ENCODE measurements around the gene FAXC.

FAXC gene

DNA sequence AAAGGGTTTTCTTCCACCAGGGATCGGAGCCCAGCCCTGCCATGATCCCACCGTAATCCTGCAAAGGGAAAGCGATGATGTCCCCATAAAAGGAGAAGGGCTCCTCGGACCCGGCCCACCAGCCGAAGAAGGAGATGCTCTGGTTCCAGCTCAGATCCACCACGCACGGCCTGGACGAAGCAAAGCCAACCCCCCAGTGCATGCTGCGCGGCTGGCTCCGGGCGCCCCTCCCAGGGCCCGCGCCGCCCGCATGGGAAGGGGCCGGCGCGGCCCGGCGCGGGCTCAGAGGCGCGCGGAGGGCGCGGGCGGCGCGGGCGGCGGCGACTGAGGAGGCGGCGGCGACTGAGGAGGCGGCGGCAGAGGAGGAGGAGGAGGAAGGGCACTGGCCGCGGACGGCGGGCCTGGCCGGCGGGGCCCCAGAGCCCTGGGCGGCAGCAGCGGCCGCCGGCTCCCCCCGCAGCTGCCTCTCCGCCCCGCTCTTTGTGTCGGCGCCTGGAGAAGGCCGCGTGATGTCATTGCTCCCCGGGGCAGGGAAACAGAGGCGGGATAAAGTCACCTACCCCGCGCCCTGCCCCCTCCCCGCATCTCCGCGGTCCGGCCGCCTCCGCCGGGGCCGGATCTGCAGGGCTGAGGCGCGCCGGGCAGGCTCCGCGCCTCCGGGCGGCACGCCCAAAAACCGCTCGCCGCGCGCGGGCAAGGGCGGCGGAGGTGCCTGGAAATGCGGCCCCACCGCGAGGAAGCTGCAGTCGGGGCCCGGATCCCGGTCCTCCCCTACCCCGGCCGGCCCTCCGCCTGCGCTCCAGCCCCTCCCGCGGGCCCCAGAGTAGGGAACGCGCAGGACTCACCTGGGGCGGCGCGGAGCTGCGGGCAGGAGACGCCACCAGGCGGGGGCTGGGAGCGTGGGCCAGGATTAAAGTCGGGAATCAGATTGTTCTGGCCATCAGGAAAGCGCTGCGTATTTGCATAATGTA, at the start of gene FAXC:
Gene FAXC, minus strand, starts transcription at position 504 of the 971 bp plus-strand sequence. Its CDS starts 302 bp downstream, at position 202.
- no peak for DNase-seq

DNA sequence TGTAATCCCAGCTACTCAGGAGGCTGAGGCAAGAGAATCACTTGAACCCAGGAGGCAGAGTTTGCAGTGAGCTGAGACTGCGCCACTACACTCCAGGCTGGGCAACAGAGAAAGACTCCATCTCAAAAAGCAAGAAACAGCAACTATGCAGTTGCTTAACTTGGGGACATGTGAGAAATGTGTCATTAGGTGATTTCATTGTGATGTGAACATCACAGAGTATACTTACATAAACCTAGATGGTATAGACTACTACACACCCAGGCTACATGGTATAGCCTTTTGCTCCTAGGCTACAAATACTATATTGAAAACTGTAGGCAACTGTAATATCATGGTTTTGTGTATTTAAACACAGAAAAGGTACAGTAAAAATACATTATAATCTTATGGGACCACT, 47.8 kb upstream of the FAXC start:
- no peak for DNase-seq

DNA sequence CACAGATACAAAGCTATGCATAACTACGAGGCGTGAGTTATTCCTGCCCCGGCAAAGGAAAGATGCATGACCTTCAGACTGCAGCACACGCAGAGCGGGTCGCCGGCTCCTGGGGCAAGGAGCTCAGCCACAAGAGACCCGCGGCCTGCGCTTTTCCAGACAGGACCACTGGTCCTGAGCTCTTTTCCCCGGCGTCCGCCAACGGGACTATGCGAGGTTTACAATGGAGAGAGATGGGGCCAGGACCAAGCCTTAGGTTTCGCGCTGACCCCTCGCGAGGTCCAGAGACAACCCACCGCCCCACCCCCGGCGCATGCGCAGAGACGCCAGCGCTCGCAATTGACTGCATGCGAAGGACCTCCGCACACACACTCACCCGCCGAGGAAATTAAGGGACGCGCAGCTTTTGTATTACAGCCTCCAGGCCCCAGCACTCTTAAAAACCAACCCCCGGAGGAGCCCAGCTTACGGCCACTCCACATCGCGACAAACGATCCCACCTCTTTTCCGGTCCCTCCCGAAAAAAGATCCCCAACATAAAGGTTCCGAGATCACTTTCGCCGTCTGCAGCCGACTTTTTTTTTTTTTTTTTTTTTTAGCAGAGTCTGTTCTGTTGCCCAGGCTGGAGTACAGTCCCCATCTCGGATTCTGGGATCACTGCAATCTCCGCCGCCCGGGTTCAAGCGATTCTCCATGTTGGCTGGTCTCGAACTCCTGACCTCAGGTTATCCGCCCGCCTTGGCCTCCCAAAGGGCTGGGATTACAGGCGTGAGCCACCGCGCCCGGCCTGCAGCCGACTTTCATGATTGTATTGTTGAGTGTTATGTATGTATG, 44.4 kb upstream of the FAXC start, which contains the start of gene COQ3:
Gene COQ3, minus strand, starts transcription at position 498 of the 834 bp plus-strand sequence. Its CDS starts 16 bp downstream, at position 482.
- peak; percentile 59 to 63 for DNase-seq

DNA sequence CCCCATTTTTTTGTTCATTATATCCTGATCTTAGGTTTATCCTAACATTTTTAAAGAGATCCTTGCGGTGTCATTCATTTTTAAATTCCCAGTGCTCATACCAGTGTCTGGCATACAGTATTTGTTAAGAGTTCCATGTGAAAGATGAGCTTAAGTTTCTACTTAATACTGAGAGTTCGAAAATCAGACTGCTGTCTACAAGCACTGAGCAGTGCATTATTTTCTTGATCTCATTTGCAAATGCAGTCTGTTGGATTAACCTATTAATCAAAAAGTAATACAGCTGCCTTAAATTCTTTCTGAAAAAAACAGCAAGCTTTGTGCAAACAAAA, 43.9 kb upstream of the FAXC start:
- DNase-seq: no peak

DNA sequence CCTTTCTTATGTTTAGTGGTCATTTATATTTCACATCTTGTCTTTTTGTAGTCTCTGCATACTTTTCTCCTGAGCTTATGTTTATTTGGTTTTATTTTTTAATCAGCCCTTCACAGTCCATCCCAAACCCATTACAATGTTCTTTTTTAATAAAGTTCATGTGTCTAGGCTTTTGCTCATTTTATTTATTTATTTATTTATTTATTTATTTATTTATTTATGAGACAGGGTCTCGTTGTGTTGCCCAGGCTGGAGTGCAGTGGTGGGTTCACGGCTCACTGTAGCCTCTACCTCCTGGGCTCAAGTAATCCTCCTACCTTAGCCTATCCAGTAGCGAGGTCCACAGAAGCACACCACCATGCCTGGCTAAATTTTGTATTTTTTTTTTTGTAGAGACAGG, 41.4 kb upstream of the FAXC start:
- DNase-seq: no peak

DNA sequence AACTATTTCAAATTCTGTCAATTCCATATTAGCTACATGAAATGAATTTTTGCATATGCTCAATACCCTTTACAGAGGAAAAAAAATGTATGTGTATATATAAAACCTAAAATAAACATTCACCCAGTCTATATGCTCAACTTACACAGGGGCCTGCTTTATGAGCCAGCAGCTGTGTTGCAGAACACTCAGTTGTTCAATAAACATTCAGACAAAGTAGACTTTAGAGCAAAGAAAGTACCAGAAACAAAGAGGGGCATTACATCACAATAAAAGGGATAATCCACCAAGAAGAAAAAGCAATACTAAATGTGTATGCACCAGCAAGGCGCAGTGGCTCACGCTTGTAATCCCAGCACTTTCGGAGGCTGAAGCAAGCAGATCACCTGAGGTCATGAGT, 35.0 kb upstream of the FAXC start:
- DNase-seq: no peak

DNA sequence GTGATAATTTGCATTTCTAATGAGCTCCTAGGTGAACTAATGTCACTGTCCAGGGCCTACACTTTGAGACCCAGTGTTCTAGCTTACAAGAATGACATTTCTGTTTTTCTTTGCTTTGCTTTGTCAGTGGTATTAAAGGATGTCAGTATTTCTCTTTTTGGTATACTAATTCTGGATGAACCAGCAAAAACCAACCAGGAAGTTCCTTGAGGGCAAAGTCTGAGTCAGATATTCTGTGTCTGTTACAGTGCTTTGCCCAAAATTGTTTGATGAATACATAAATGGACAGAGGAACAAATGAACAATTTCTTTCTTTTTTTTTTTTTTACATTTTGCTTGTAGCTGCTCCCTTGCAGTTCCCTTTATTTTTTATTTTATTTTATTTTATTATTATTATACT, 29.2 kb upstream of the FAXC start:
- DNase-seq: no peak

DNA sequence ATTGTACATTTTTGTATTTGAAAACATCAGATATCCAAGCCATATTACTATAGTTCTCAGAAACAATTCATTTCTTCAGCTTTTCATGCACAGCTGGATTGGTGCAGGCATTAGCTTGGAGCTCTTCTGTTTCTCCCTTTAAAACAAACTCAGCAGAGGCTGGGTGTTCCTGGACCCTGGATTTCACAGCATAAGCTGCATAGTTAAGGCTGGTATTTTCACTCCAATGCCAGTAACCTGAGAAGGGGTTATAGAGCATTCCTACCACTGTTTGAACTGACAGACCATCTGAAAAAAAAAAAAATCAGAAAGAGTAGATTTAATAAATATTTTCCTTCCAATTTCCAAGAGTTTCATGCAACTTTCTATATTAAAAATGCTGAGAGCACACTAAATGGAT, 20.1 kb upstream of the FAXC start:
- no peak for DNase-seq

DNA sequence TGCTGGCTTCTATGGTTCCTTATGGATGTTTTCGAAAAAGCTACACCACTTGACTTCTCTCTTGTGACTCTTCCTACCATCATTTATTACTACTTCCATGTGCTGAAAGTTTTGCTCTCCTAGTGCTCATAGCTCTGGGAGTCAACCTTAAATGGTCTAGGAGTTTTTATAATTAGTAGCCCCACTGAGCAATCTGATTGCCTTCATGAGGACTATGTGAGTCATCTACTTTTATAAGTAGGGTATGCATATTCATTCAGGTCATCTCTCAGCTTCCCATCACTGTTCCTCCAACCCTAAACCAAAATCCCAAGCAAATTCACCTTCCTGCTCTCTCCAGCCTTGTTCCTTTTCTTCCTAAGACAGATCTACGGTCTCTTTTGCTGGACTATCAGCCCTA, 17.4 kb upstream of the FAXC start:
- DNase-seq: no peak

DNA sequence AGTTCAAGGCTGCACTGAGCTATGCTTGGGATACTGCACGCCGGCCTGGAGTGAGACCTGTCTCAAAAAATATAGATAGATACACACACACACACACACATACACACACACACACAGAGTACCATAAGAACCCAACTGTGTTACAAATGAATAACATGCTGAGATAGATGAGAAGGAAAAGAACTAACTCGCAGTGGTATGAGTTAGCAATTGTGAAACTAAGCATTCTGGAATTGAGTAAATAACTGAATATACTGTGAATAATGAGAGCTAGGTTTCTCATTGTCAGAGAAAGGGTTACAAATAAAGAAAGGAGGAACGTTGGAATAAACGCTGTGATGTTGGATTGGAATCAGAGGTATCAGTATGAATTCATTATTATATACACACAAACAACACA, 14.6 kb upstream of the FAXC start:
- DNase-seq: no peak

DNA sequence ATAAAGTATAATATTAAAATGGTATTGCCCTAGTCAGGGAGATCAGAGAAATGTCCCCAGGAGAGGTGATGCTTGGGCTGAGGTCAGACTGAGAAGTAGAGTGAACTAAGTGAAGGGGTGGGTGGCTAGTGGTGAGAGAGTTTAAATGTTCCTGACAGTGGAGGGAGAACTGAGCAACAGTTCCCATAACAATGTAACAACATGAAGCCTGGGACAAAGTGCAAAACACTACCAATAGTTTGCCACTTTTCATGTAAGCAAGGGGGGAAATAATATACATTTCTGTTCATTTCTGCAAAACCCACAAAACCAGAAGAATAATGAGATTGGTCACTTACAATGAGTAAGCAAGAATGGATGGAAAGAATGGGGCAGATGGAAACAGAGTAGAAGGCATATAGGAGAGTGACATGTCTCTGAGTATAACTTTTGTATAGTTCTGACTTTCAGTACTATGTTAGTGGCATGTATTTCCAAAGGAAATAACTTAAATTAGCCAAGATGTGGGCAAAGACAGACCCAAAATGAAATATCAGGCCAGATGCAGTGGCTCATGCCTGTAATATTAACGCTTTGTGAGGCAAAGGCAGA, 13.3 kb upstream of the FAXC start:
- no peak for DNase-seq

DNA sequence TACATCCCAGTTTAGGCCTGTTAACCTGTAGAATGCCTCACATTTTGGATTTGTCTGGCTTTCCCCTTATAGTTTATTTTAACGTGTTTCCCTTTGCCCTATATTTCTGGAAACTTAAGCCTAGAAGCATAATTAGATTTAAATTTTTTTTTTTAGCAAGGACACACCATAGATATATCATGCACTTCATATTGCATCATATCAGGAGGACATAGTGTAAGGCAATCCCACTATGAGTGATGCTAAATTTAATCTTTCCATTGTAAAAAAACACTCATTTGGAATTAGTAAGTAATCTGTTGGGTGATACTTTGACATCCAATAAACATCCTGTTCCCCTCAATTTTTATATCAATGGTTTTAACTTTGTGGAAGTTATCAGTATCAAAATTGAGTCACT, 10.3 kb upstream of the FAXC start:
- no peak for DNase-seq

DNA sequence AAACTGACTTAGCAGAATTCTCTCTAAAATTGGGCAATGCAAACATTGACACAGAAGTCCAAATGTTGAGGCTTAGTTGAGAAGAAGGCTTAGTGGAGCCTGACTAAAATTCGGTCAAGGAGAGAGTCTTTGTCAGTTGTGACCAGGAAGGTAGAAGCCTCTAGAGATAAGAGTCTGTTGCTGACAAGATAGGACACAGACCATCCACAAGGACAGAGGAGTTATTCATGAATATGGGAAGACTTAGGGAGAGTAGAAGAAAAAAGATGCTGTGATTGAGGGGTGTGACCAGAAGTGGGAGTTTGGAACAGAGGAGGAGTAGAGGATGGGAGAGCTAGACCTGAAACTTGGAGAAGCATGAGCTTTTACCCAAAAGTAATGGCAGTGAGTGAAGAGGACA, 7.2 kb upstream of the FAXC start:
- DNase-seq: no peak

DNA sequence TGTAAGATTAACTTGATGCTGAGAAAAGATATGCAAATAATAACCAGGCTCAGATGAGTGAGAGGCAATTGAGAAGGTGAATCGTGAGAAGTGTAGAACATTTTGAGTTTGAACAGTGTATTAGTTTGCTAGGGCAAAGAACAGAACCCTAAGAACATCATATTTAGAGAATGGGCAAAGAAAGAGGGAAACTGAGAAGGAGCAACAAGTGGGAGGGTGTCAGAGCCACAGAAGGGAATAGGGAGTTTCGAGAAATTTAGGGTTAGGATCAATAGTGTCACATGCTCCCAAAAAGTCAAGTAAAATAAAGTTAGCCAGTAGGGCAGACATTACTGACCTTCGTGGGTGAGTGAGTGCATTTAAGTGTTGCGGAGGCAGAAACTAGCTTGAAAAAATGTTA, 5.5 kb upstream of the FAXC start:
- no peak for DNase-seq

DNA sequence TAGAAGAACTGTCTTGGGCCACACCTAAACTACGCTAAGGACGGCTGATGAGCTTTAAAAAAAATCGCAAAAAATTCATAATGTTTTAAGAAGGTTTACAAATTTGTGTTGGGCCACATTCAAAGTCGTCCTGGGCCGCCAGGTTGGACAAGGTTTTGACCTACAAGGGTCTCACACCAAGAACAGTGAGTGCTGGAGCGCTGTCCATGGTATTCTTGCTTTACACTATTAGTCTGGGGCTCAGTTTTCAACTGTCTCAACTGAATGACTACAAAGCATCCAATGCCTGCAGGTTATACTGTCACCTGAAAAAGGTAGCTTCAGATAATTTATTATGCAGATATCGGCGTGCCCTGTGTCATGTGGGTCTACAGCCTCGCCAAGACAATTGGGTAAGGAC, 3.7 kb upstream of the FAXC start:
- DNase-seq: no peak

DNA sequence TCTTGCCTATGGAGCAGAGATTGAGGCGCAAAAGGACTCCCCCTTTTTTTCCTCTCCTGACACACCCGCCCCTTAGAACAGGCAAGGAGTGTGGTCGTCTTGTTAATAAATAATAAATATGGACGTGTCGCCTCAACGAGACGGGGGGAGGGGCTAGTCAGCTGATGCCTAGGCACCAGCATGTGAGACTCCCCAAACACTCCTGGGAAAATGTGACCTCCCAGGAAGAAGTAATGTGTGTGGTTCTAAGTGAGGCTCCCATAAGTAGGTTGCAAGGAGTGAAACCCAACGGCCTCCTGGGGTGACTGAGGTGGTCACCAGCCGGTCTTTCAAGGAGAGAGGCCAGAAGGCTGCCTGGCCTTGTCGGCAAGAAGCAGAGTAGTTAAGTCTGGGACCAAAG, 1.1 kb upstream of the FAXC start:
- DNase-seq: no peak

DNA sequence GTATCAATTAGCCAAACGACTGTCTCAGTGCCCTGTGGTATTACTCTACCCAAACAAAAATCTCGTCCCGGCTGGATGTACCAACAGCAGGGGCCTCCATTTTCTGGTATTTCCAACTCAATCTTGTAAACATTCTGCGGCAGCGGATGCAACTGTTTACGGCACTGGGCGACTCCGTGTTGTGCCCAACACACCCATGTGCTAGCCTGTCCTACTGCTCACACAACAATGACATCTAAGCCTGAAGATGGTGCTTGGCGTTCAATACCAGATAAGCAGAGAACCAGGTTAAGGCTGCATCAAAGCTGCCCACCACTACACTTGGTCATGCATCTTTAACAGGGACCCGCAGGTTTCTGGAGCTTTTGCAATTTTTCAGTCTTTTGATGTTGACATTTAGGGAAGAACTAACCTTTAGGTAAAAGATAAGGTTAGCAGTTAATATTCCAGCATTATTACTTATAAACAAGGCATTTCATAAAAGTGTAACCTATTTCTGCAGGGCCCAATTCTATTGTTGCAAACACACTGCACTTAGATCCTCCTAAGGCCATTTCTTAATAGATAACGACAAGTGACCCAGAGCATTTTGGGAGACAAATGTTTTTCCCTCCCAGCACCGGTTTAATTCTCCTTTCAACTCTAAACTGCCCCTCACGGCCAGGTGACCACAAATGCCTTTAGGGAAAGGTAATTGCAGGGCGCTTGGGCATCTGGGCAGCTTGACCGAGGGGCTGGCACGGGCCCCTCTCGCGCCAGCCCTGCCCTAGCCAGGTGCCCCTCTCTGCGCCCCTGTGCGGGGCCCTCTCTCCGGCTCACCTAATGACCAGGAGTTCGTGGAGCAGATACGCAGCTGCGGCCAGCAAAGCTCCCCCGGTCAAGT, 945 bp downstream of the FAXC start:
- DNase-seq: no peak

DNA sequence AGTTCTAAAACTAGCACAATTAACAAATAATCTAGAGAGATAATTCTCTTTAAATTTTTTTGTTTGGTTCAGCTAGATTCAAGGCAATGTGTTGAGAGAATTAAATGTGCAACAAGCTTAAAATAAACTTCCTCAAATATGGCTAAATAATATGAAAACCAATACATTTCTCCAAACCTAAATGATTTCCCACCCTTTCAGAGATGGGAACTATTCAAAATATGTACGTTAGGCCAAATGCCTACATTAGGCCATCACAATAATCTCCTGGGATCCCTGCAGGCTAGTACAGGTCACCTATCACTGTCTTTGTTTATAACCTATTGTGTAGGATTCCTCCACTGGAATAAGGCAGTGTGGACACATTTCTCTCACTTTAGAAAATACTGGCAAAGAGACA, 1.7 kb downstream of the FAXC start:
- no peak for DNase-seq

DNA sequence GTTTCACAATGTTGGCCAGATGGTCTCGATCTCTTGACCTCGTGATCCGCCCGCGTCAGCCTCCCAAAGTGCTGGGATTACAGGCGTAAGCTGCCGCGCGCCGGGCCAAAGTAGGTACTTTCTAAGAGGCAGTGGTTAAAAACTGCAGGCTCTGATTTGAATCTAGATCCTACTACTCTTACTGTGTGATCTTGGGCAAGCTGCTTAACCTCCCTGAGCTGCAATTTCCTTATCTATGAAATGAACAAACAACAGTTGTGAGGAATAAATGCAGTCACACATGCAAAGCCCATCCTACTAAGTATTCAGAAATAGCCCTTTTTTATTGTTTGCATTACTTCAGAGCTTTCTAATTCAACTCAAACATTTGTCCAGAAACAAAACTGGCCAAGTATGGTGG, 2.9 kb downstream of the FAXC start:
- DNase-seq: no peak

DNA sequence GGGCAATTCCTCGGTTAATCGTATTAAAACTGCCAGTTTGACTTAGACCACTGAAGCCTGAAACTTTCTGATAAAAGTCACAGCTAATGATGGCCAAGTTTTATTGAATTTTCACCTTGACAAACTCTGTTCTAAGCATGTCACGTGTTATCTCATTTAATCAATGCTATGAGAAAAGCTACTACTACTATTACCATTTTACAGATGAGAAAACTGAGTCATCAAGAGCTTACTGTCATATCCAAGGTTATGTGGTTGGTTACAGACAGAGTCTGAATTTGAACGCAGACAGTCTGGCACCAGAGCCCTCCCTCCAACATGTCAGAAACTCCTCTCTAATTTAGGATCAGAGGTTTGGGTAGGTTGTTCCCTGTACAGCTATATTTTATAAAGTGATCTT, 4.3 kb downstream of the FAXC start:
- DNase-seq: no peak

DNA sequence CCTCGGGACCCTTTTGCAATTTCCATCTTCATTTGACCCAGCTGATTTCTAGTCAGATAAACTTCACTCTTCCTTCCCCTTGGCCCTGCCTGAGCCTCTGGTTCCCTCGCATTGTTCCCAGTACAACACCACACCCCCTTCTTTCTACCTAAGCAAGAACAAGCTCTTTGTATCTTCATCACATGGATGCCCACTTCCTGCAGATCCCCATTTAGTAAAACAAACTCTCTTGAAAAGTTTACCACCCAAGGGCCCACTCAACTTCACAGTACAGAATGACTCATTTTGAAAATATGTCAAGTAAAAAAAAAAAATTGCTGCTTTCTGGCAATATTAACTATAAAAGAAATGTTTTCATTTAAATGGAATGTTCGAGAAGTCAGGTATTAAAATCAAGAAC, 5.2 kb downstream of the FAXC start:
- DNase-seq: no peak

DNA sequence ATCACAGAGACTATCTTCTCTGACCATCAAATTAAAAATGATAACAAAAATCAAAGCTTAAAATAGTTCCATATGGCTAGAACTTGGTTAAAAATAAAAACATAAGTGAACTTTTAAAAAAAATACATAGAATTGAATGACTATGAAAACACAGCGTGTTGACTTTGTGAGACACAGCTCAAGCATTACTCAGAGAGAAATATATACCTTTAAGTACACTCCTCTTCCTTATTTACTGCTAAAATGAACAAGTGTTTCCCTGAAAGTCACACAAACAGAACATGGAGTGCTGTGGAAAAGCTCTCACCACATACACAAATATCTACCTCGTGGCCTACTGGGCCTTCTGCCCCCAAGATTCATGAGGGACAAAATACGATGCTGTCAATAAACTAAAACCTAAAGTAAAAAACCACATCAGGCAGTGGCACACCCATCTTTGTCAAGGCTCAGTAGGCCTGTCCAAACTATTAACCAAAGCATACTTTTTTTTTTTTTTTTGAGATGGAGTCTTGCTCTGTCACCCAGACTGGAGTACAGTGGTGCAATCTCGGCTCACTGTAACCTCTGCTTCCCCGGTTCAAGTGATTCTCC, 7.5 kb downstream of the FAXC start:
- DNase-seq: no peak

Measured in stimulated activated CD4-positive, alpha-beta T cell treated with anti-CD3 and anti-CD28 coated beads, Interleukin-2, amount 100 ng/mL, for 48 hours (primary cell).